NCI-H2171 treated with DMSO at 0.1 percent for 48 hours (cell line): ENCODE results near the gene MTG2.

Experiments used
- DNase-seq: peaks from one replicate; lab custom pipeline; 2025; lab: John Stamatoyannopoulos, UW

Gene MTG2

DNA sequence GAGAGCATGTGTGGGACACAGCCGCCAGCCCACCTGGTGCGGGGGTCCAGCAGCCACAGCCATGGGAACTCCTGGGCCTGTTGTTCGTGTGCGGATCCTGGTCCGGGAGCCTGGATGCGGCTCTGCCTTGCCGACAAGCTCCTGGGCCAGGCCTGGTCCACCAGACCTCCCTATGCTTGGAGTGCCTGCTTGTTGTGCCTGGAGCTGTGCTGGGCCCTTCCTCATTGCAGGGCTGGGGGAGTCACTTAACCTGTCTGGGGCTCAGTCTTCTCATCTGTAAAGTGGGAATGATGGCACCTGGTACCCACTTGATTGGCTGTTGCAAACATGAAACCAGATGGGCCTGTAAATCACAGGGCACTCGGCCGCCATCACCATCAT lies 52.9 kb downstream of the MTG2 start:
- no peak for DNase-seq

DNA sequence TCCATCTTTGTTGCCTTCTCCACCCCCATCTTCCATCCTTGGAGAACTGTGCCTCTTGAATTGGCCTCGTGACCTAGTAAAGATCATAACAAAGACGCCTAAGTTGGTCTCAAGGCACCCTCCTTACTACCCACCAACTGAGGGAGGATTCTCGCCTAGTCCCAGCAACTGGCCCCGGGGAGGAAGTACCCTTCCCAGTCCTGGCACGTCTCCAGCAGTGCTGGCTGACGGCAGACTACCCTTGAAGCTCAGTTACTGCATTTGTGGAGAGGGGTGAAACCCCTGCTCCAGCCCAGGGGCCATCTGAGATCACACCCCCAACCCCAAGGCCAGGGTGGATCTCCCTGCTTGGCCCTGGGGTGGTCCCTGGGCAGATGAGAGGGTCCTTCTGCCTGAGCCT lies 53.4 kb downstream of the MTG2 start:
- no peak for DNase-seq

DNA sequence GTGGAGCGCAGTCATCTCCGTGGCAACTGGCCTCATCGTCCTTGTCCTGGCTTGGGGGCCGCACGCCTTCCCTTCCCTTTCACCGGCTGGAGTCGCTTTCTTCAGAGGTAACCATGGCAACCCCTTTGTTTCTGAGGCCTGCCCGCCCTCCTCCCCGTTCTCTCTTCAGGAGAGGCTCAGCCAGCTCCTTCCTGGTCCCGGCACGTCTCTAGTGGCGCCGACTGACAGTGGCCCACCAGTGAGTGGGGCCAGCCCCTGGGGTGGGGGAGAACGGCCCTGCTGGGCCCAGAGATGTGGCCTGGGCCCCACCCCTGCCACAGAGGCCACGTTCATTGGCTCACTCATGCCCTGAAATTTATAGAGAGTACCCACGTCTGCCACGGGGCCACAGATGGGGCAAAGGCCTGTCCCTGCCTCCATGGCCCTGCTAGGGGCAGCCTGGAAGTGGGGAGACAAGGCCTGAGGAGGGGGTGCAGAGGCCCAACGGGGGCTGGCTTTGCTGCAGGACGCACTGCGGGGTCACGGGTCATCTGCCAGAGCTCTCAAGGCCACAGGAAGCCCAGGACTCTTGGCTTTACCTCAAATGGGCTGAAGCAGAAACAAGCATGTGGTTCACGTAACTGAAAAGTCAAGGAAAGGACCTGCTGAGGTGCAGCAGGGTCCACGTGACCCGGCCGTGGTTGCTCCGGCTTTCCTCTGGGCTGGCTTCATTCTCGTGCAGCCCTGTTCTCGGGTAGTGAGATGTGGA lies 54.1 kb downstream of the MTG2 start:
- no peak for DNase-seq

DNA sequence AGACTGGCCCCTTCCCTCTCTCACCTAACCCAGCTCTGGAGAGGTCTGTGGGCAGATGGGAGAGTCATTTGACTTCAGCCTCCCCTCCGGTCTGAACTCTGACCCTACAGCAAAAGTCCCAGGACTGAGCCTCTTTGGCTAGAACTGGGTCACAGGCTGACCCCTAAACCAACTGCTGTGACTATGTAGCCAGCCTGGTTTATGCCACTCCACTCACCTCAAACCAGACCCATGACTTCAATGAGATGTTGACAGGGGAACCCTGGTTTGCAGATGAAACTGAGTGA lies 54.6 kb downstream of the MTG2 start:
- no peak for DNase-seq

DNA sequence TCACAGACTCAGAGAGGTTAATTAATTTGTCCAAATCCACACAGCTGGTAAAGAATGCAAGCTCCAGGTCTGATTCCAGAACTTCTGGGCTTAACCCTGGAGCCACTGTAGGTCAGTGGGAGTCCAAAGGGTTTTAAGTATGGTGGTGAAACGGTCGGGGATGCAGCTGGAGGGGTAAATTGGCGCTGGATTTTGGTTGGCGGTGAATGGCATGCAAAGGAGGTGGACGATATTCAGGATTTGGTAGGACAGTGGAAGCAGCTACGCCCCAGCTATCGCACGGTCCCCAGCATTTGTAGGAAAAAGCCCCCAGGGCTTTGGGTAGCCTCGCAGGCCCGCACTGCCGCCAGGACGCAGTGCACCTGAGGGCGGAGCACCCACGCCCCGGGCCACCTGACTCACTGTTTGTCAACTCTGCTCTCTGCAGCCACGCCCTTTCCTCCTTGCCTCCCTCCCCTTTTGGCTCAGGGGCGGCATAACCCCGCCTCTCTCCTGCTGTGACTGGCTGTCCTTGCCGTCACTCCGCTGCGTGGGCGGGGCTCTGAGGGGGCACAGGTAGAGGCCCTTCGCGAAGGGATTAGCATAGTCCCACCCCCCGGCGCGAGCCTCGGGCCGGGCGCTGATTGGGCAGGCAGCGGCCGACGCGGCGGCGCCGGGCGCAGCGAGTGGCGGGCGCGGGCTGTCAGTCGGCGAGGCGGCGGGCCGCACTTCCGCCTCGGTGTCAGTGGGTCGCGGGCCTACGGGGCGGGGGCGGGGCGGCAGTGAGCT lies 55.2 kb downstream of the MTG2 start, which contains the start of gene OSBPL2:
Gene OSBPL2 (plus strand): TSS at position 721 of the 768 bp plus-strand sequence. CDS start 17,664 bp downstream, outside the sequence.
- peak; percentile 98 for DNase-seq

DNA sequence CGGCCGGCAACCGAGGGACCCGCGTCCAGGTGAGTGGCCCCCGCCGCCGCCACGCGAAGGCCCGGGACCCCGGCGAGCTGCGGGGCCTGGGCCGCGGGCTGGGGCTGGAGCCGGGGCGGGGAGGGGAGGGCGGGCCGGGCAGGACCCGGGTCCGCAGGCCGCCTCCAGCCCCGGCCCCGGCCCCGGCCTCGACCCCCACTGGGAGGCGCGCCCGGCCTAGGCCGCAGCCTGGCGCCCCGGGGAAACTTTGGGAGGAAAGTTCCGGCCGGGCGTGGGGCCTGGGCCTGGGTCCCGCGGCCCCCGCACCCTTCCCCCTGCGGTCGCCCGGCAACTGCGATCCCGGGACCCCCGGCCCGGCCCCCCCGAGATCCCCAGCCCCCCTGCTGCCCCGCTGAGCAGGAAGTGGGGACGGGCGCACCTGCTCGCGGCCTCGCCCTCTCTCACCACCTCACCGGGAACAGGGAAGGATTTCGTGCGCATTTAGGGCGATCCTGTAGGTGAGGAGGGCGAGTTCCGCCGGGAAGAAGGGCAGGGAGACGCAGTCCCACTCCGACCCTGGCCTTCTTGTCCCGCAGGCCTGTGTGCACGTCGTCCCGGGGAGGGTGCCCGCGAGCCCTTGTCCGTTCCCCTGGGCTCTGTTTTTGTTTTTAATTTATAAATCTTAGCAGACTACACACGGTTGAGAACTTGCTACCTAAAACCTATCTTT lies 55.9 kb downstream of the MTG2 start:
- peak; percentile 28 for DNase-seq

DNA sequence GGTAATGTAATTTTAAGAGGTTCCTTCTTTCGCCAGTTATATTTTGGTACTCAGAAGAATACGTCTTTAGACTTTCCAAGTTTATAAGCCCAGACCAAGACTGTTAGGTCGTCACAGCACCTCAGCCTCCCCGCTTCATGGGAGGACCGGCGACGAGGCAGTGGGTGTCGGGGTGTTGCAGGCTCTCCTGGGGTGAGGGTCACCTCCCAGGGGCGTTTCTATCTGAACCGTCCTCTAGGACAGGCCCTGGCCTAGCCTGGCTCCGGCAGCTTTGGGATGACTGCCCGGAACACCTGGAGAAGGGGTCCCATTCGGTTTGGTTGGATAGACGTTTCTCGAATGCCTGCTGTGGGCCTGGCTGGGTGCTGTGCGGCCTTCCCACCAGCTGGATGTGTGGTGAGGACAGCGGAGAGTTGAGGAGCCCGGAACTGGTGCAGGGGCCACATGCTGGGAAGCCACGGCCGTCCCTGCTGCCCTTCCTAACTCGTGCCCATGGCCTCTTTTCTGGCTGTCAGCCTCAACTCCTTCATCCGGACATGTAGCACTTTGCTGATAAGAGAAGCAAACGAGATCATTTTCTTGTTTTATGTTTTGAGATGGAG lies 56.6 kb downstream of the MTG2 start:
- DNase-seq = no peak

DNA sequence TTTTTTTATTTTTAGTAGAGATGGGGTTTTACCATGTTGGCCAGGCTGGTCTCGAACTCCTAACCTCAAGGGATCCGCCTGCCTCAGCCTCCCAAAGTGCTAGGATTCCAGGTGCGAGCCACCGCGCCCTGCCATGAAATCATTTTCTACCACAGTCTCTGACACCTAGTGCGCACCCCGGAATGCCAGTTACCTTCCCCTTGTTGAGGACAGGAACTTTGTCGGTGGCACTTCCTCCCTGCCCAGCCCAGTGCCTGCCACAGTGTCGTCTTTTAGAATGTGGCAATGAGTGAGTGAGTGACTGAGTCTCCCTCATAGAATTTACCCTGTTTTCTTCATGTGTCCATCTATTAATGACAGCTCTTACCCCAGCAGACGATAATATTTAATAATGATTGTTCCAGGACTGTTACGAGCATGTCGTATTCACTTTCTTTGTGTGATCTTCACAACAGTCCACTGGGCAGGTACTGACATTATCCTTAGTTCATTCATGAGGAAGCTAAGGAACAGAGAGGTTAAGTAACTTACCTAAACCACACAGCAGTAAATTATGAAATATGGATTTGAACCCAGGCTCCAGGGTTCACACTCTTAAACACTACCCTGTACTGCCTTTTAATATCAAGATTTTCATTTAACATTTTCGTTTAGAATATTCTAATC lies 57.3 kb downstream of the MTG2 start:
- no peak for DNase-seq

DNA sequence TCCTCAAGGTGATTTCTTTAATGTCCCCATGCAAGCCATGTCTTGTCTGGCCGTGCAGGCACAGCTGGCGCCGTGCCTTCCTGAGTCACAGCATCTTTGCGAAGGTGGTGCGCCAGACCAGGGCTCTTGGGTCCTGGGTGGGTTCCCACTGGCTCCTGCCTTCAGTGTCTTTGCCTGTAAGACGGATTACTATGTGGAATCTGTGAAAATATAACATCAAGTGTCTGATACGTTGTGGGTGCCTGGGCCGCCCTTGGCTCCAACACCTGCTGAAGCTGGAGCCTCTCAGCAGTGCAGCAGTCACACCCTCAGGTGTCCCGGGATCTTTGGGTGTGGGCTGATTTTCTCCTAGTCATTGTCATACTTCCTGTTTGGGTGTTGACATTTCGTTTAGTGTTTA lies 58.7 kb downstream of the MTG2 start:
- DNase-seq = no peak

DNA sequence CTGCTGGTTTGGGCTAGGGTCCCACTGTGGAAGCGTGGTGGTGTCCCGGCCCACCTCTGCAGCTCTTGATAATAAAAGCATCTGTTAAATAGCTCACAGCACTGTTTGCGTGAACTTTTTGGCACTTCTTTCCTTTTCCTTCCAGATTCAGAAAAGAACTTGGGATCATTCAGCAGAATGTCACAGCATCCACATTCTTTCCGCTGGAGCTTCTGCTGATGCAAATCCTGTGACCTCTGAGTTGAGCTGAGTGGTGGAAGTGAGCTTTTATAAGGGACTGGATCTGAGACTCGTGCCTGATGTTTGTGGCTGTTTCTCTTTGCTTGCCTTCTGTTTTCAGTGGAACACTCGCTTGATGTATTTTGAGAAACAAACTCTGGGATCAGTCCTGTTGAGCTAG lies 59.3 kb downstream of the MTG2 start:
- DNase-seq = no peak

DNA sequence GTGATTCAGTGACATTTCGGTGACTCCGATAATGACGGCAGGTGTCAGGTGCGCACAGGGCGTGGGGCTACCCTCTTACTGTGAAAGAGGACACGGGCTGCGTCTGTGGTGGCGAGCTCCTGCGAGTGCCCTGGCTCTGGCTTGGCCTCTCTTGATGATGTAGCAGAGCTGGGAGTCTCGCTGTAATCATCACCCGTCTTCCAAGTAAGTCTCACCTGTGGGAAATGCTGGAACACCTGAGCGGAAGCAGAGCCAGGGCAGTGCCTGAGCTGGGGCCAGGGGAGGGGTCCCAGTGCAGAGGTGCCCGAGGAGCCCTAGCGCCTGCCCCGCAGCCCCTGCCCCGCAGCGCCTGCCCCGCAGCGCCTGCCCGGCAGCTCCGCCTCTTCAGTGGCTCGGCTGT lies 60.3 kb downstream of the MTG2 start:
- DNase-seq = no peak

DNA sequence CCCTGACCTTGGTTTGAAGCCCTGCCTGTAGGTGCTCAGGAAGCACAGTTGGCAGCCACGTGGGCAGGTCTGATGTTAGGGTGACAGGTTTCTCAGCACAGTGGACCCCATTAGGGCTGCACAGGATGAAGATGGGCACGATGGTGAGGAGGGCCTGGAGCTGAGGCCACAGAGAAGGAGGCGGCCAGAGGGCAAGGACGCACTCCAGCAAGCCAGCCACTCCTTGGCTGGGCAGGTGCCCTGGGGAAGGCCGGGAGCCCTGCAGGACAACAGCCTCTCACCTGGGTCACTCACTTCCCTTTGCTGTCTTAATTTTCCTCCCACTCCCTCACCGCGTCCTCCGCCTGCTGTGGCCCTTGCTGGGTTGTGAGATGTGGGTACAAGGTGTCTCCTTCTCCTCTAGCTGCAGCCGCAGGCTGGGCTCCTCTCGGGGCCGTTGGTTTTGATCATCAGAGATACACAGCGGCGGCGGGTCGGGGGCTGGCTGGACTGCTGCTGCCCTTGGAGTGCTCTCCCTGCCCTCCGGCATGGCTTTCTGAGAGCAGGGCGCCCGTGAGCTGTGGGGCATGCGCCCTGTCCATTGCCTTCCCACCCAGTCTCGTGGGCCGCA lies 61.2 kb downstream of the MTG2 start:
- DNase-seq = no peak

DNA sequence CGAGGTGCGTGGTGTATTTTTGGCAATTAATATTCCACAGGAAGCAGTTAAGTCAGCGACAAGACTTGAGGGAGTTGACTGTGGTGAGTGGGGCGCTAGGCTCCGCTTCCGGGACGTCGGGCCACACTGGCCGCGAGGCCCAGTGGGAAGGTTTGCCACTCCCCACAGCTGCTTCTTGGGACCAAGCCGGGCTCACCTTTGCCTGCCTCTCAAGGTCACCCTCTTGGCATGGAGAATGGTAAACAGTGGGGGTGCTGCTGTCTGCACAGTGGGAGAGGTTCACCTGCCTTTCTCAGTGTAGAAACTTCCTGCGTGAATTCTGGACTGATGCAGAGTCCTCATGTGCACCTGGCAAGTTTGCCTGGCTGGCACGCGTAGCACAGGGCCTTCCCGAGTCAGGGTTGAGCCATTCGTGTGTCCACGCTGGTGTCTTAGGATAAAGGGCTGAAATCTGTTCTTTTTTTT lies 61.8 kb downstream of the MTG2 start:
- DNase-seq = no peak

DNA sequence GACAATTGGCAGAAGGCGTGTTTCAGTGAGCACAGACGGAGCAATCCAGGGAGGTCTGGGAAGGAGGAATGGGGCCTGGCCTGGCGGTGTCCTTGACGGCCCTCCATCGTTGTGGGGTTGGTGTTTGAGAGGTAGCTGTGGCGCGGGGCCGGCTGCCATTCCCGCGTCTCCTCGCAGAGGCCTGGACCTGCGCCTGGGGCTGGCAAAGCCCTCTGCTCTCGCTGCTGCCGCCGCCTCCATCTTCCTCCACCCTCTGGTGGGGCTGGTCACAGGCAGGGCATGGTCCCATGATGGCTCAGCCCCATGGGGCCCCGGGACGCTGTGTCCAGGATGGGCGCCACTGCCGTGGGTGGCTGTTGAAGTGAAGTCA lies 63.1 kb downstream of the MTG2 start:
- DNase-seq = no peak

DNA sequence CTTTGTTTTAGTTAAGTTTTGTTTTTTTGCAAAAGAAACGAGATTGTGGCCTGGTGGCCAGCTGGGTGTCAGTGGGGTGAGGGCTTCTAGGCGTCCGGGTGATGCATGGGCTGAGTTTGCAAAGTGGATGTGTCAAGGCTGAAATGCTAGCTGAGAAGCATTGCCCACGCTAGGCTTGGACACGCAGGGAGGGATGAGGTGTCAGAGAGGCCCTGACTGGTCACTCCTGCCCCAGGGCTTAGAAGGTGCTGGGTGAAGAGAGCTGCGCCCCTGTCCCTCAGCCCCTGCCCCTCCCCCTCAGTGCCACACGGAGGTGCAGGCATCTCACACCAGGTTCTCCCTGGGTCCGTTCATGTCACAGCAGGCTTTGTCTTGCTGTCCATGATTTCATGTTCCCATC lies 63.6 kb downstream of the MTG2 start:
- DNase-seq = no peak

DNA sequence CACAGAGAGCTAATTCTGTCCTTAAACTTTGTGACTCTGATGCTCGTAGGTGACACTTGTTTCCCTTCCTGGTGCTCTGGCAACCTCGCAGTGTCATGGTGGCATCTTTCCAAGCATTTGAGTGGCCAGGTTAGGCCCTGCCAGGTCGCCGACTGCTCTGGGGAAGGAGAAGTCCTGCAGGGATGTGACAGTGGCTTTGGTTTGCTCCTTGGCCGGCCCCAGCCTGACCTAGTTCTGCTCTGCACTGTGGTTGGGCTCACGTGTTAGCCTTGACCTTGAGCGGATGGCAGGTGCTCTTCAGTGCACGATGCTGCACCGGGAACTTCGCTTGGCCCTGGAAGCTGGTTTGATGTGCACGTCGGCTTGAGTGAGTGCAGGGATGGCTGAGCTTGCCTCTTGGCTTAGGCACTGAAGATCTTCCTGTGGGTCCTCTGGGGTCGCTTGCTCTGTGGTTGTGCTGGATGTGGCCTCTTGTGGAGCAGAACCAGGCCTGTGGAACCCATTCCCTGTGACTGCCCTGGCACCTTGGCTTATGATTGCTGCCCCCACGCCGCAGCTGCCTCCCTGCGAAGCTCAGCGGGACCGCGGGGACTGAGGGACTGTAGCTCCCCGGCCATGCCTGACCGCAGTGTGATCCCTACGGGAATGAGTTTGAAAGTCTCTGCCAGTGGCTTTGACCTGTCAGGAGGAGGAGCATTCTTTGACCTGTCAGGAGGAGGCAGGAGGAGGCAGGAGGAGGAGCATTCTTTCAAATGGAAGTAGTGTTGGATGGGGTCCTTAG lies 64.2 kb downstream of the MTG2 start:
- DNase-seq = no peak

DNA sequence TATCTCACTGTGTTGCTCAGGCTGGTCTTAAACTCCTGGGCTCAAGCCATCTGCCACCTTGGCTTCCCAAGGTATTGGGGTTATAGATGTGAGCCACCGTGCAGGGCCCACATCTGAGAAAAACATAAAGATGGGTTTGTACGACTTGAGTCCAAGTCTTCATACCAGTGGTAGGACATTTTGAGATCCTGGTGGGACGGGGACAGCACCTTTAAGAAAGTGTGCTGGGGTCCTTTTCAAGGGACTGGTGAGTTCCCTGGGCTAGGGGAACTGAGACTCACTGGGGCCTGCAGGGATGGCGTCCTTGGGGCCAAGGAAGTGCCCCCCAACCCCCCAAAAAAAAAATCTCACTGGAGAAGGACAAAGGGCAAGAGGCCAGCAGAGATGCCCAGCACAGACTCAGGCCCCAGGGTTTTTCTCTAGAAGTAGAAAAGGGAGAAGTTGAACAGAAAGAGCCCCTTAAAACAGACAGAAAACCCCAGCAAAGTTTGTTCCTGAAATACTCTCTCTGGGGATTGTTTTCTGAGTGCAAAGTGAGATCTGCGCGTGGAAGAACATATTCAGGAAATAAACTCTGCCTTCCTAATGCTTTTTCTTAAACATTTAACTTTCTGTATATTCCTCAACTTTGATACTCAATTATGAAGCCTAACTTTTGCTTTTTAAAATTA lies 66.2 kb downstream of the MTG2 start:
- no peak for DNase-seq

DNA sequence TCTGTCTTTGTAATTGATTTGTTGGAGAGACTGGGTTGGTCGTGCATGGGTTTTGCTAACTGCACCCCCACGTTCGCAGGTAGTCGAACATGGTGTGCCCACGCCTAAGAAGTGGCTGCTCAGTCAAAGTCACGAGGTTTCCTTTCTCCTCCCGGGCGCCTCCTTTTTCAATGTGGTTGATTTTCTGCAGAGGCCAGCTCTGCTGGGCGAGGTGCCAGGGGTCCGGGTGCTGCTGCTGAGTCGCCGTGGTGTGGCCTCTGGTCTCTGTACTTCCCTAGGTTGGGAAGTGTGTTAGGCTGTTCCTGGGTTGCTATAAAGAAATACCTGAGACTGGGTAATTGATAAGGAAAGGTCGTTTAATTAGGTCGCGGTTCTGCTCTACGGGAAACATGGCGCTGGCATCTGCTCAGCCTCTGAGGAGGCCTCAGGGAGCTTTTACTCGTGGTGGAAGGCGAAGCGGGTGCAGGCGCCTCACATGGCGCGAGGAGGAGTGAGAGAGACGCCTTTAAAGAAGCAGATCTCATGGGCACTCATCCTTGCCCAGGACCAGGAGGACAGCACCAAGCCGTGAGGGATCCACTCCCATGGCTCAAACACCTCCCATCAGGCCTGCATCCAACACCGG lies 69.6 kb downstream of the MTG2 start:
- DNase-seq = no peak
